ENCODE data around the gene NCS1.
A peak's percentile ranks its signal among the peaks of the same experiment; 100 is the strongest.

The NCS1 gene

DNA sequence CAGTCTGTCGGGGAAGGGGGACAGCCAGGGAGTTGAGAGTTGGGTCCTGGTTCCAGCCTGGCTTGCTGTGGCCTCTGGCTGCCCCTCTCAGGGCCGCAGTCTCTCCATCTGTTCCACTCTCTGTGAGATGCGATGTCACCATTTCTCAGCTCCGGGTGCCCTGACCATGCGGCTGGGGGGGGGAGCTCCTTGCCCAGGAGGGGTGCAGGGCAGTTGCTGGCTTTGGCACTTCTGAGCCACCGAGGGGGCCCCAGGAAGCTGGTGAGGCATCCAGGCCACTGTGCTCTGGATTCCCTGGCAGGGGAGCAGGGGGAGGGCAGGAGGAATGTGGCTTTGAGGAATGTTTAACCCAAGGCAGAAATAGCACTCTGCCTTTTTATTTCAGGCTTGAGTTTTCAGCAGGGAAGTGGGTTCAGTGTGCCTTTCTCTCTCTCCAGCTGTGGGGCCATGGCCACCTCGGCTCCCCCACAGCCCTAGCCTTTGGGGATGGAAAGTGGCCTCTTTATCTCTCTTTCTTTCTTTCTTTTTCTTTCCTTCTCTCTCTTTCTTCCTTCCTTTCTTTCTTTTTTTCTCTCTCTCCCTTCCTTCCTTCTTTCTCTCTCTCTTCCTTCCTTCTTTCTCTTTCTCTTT lies 11.0 kb downstream of the NCS1 start:
- DNase-seq (ENCODE audit: low read depth, low spot score): peak; percentile 72
- no peak overlapping the region for H3K4me3 ChIP-seq (ENCODE audit: low read depth, low read length)
- TF ChIP-seq, protein P1, sequence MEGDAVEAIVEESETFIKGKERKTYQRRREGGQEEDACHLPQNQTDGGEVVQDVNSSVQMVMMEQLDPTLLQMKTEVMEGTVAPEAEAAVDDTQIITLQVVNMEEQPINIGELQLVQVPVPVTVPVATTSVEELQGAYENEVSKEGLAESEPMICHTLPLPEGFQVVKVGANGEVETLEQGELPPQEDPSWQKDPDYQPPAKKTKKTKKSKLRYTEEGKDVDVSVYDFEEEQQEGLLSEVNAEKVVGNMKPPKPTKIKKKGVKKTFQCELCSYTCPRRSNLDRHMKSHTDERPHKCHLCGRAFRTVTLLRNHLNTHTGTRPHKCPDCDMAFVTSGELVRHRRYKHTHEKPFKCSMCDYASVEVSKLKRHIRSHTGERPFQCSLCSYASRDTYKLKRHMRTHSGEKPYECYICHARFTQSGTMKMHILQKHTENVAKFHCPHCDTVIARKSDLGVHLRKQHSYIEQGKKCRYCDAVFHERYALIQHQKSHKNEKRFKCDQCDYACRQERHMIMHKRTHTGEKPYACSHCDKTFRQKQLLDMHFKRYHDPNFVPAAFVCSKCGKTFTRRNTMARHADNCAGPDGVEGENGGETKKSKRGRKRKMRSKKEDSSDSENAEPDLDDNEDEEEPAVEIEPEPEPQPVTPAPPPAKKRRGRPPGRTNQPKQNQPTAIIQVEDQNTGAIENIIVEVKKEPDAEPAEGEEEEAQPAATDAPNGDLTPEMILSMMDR (IDR thresholded peaks at IDR 0.05; ENCODE audit: low read depth, low read length): no peak
- in situ Hi-C loops (cut with HindIII; ENCODE audit: low sequenced_read_pairs): no loop called here

GRCh38 chr9:130185017-130185416 lies 12.8 kb downstream of the NCS1 start:
- H3K4me3 ChIP-seq (ENCODE audit: low read depth, low read length): no peak overlapping the region
- no peak for DNase-seq (ENCODE audit: low read depth, low spot score)
- in situ Hi-C loops (cut with HindIII; ENCODE audit: low sequenced_read_pairs): no loop called here
- TF ChIP-seq, protein P1 (IDR thresholded peaks at IDR 0.05; ENCODE audit: low read depth, low read length): no peak

- in situ Hi-C loops (cut with HindIII; ENCODE audit: low sequenced_read_pairs): no loop called here
- peak; percentile 41 for DNase-seq (ENCODE audit: low read depth, low spot score)
- no peak overlapping the region for H3K4me3 ChIP-seq (ENCODE audit: low read depth, low read length)
Measured at GRCh38 chr9:130185490-130186031, 13.4 kb downstream of the NCS1 start.

DNA sequence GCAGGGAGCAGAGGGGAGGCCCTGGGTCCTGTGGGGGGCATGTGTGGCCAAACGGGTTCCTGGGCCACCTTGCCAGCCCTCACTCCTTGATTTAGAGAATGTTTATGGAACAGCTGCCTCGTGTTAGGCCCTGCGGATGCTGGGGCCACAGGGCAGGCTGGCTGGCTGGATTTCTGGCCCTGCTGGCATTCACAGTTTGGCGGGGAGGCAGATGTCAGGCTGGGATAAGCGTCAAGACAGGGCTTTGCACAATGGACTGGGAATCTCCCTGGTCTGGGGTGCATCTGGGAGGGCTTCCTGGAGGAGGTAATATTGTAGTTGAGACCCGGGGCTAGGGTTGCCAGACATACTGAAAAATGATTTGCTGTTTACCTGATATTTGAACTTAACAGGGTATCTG lies 13.8 kb downstream of the NCS1 start:
- TF ChIP-seq, protein P1 (IDR thresholded peaks at IDR 0.05; ENCODE audit: low read depth, low read length): no peak

More at GRCh38 chr9:130185490-130186031, 13.4 kb downstream of the NCS1 start:
- TF ChIP-seq, protein P1 (IDR thresholded peaks at IDR 0.05; ENCODE audit: low read depth, low read length): no peak

GRCh38 chr9:130186839-130187522 lies 14.8 kb downstream of the NCS1 start:
- in situ Hi-C loops (cut with HindIII; ENCODE audit: low sequenced_read_pairs): no loop called here
- H3K4me3 ChIP-seq (ENCODE audit: low read depth, low read length): no peak overlapping the region
- DNase-seq (ENCODE audit: low read depth, low spot score): no peak
- TF ChIP-seq, protein P1 (IDR thresholded peaks at IDR 0.05; ENCODE audit: low read depth, low read length): no peak

More for the DNA sequence above, 13.8 kb downstream of the NCS1 start:
- no peak for DNase-seq (ENCODE audit: low read depth, low spot score)
- H3K4me3 ChIP-seq (ENCODE audit: low read depth, low read length): no peak overlapping the region
- in situ Hi-C loops (cut with HindIII; ENCODE audit: low sequenced_read_pairs): no loop called here

GRCh38 chr9:130187523-130187846 lies 15.3 kb downstream of the NCS1 start:
- in situ Hi-C loops (cut with HindIII; ENCODE audit: low sequenced_read_pairs): no loop called here
- H3K4me3 ChIP-seq (ENCODE audit: low read depth, low read length): no peak overlapping the region
- DNase-seq (ENCODE audit: low read depth, low spot score): no peak
- TF ChIP-seq, protein P1 (IDR thresholded peaks at IDR 0.05; ENCODE audit: low read depth, low read length): no peak

All from astrocyte of the spinal cord (primary cell).